Testis (tissue), 2 donors: ENCODE data around the gene TBX4.

Experiments used
- CTCF ChIP-seq, 3 experiments: fragments of 450-650 bp in 2 of 3; fragments of 200-600 bp in 1 of 3; sonication (generic) in 1 of 3; IDR thresholded peaks; one replicate each; pipeline ENCODE4 v1.5.1; 2016 to 2019; ENCODE audit warnings: antibody characterized with exemption in 3 of 3, mild to moderate bottlenecking in 2 of 3, moderate library complexity in 1 of 3
- POLR2A ChIP-seq: fragments of 450-650 bp; IDR thresholded peaks from one replicate; pipeline ENCODE4 v1.6.1; 2017; ENCODE audit warnings: antibody characterized with exemption, mild to moderate bottlenecking, moderate library complexity

GRCh38 chr17:61498042-61498994, 46.1 kb downstream of the TBX4 start:
- TF ChIP-seq CTCF (IDR thresholded peaks at IDR 0.05) (no peak), POLR2A (no peak)
